ENCODE results near the gene ADD2.
"Not testable (repeated sequence)": the region's sequence is repeated elsewhere in the genome, so short reads cannot be mapped to it uniquely, and the experiment has no call there.

The ADD2 gene

GRCh38 chr2:70807102-70807827 lies 39.3 kb upstream of the ADD2 start:
- in situ Hi-C loops (cut with MboI; ENCODE audit: low pct_unique_long_range_greater_than_20kb, low sequenced_read_pairs, unreplicated experiment): no loop called here
- no peak for TF ChIP-seq CTCF (IDR thresholded peaks at IDR 0.05; ENCODE audit: extremely low read depth, insufficient read depth, missing control alignments)
- DNase-seq (ENCODE audit: low spot score): no peak

GRCh38 chr2:70806620-70807019 lies 38.6 kb upstream of the ADD2 start:
- in situ Hi-C loops (cut with MboI; ENCODE audit: low pct_unique_long_range_greater_than_20kb, low sequenced_read_pairs, unreplicated experiment): no loop called here
- TF ChIP-seq CTCF (IDR thresholded peaks at IDR 0.05; ENCODE audit: extremely low read depth, insufficient read depth, missing control alignments): no peak

GRCh38 chr2:70806013-70806412 lies 38.0 kb upstream of the ADD2 start:
- in situ Hi-C loops (cut with MboI; ENCODE audit: low pct_unique_long_range_greater_than_20kb, low sequenced_read_pairs, unreplicated experiment): no loop called here
- no peak for DNase-seq (ENCODE audit: low spot score)
- no peak for TF ChIP-seq CTCF (IDR thresholded peaks at IDR 0.05; ENCODE audit: extremely low read depth, insufficient read depth, missing control alignments)

More at GRCh38 chr2:70806620-70807019, 38.6 kb upstream of the ADD2 start:
- no peak for DNase-seq (ENCODE audit: low spot score)

- in situ Hi-C loops (cut with MboI; ENCODE audit: low pct_unique_long_range_greater_than_20kb, low sequenced_read_pairs, unreplicated experiment): no loop called here
- no peak for TF ChIP-seq CTCF (IDR thresholded peaks at IDR 0.05; ENCODE audit: extremely low read depth, insufficient read depth, missing control alignments)
- DNase-seq (ENCODE audit: low spot score): no peak
These were observed 33.7 kb upstream of the ADD2 start for GRCh38 chr2:70801607-70802263.

- in situ Hi-C loops (cut with MboI; ENCODE audit: low pct_unique_long_range_greater_than_20kb, low sequenced_read_pairs, unreplicated experiment): no loop called here
- no peak for DNase-seq (ENCODE audit: low spot score)
- no peak for TF ChIP-seq CTCF (IDR thresholded peaks at IDR 0.05; ENCODE audit: extremely low read depth, insufficient read depth, missing control alignments)
These were observed 31.7 kb upstream of the ADD2 start for GRCh38 chr2:70799706-70800105.

GRCh38 chr2:70797996-70798395 lies 30.0 kb upstream of the ADD2 start:
- DNase-seq (ENCODE audit: low spot score); in situ Hi-C loops (cut with MboI; ENCODE audit: low pct_unique_long_range_greater_than_20kb, low sequenced_read_pairs, unreplicated experiment): not testable (repeated sequence)

- no peak for TF ChIP-seq CTCF (IDR thresholded peaks at IDR 0.05; ENCODE audit: extremely low read depth, insufficient read depth, missing control alignments)
- no peak for DNase-seq (ENCODE audit: low spot score)
- in situ Hi-C loops (cut with MboI; ENCODE audit: low pct_unique_long_range_greater_than_20kb, low sequenced_read_pairs, unreplicated experiment): no loop called here
These were observed 29.5 kb upstream of the ADD2 start for GRCh38 chr2:70797506-70797905.
